GM19023 (cell line): ENCODE results near the gene NBL1.
"Not testable (repeated sequence)": the region's sequence is repeated elsewhere in the genome, so short reads cannot be mapped to it uniquely, and the experiment has no call there.

Experiments
- ATAC-seq: cut with Tn5 transposase; IDR thresholded peaks from one replicate; pipeline ENCODE4 v1.9.1; 2021; ENCODE audit warnings: mild to moderate bottlenecking, moderate library complexity; ENCODE audit not compliant: unreplicated experiment

NBL1 gene

DNA sequence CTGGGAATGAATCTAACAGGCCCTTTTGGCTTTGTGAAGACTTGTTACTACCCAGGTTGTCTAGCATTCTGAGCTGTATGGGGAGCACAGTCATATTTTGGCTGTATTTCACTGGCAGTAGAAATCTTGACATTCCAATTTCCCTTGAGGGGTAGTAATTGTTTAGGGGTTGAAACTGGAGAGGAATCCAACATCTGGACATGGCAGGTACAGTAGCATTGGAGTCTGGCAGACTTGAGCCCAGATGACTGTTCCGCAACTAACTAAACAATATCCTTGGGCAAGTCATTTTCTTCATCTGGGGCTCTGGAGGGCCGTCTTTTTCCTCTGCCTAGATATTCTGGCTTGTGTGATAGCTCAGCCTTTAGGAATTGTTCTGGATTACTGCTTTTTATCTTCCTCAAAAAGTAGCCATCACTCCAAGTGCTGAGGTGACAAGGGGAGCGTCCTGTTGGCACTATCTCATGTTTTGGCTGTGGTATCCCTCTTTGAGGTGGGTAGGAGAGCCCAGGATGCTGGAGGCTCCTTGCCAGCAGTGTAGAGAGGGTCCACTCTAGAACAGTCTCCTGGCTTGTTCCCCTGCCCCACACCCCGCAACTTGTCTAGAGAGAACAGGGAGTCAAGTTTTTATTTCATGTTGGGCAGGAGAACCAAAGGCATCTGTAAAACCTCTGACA, 22.7 kb upstream of the NBL1 start:
- ATAC-seq, result no peak

DNA sequence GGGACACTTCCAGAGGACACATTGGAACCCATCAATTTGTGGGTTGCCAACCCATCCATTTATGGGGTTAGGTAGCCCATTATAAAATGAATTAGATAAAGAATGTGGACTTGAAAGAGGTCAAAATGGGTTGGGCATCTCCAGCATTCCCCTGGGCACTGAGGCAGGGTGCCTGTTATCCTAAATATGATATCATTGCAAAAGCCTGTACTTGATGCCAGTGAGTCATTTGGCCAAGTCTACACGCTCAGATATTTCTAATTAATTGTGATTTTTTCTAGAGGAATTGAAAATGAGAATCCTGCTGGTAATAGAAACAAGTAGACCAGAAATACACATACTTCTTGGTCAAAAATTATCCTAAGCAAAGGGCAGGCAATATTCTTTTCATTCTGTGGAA, 21.9 kb upstream of the NBL1 start:
- no peak for ATAC-seq

DNA sequence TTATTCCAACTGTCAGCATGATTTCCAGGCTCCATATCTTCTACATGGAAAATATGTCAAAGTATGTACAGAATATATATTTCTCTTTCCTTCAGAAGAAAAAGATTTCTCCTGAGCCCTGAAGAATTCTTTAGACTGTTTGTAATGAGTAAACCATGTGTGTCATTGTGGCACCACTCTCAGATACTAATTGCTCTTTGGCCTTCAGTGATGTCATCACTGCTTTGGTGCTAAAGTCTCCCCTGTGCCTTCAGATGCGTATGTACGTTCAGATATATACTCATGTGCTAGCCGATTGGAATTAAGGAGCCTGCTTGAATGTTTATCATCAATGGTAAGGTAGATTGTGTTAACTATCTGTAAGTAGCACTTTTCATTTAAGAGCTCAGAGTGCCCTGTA, 20.6 kb upstream of the NBL1 start:
- no peak for ATAC-seq

DNA sequence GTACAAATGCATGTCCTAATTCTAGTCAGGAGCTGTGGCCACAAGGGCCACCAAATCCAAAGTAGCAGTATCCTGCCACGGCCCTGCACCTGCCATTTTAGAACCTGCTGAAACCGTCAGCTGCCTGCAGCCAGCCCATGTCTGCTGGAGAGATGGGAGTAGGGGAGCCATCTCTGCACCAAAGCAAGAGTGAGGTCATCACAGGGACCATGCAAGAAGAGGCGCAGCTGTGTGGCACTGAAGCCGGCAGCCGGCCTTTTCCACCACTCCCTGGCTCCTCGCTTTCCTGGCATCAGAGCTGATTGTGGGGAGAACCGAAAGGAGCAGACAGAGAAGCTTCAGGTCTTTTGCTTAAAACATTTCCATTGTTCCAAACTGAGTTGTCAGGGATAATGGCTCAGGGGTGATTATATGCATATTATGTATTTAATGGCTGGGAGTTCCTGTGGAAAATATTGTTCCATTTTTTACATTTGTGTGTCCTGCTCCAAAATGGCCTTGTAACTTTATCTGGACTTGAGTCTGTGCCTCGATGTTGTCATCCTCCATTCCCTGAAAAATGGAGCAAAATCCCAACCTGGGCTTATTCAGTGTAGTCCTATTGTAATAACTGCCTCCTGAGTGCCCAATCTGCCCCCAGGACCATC, 18.7 kb upstream of the NBL1 start:
- no peak for ATAC-seq

DNA sequence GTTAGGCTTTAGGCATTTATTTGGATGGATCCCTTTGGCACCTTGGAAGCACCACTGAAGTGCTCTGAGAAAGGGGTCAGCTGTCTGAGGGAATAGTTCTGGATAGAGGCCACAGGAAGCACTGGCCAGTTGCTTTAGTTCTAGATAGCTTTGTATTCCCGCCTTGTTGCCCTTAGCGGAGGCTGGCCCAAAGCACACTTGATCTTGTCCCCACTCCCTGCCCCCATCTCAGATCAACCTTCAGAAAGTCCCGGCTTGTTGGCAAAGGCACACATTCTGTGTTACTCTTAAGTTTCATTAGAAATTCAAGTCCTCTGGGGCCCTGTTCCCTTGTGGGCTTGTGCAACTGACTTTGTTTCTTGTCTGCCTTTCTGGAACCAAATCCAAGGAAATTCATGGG, 15.2 kb upstream of the NBL1 start:
- ATAC-seq, result no peak

DNA sequence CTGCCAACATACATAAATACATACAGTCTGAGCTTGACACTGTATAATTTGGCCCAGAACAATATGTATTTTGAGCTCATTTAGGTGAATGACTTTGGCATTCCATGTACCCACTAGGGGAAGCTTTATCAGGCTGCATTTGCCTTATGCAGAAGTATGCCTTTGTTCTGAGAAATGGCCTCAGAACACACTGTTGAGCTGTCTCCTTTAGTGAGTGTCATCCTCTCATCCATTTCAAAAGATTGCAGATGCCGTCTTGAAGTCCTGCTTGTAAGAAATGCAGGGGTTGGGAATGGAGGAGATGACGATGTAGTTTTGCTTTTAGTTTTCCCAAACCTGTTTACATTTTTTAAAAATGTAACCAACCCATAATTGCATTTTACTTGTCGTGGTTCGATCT, 14.8 kb upstream of the NBL1 start:
- no peak for ATAC-seq

DNA sequence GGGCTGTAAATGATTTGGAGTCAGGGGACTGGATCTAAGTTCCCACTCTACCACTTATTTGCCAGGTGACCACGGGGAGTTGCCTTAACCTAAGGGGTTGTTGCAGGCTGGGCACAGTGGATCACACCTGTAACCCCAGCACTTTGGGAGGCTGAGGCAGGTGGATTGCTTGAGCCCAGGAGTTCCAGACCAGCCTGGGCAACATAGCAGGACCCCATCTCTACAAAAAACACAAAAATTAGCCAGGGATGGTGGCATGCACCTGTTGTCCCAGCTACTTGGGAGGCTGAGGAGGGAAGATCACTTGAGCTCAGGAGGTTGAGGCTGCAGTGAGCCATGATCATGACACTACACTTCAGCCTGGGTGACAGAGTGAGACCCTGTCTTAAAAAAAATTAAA, 13.9 kb upstream of the NBL1 start:
- not testable (repeated sequence) for ATAC-seq

DNA sequence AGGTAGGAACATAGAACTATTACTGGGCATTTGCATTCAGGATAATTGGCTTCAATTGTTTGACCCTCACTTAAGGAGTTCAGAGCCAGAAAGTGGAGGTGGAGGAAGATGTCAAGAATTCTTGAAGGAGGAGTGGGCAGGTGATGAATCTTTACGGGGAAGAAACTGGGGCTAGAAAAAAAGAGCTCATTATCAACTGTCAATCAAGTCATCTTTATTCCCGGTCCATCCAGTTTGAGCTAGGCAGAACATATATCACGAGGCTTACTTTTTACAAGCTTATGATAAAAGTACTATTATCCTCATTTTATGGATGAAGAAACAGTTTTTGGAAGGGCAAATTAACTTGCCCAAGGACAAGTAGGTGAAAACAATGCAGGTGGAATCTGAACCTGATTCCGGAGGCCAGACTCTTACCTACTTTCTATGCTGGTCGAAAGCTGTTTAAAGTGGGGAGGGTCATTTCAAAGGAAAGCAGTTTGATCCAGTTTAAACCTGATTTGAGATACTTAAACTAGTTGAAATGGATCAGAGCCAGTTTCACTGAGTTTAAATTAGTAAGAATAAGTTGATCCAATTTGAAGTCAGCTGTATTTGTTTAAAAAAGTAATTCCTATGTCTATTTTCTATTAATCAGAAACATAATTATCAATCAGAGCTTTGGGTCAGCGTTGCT, 13.3 kb upstream of the NBL1 start:
- no peak for ATAC-seq

DNA sequence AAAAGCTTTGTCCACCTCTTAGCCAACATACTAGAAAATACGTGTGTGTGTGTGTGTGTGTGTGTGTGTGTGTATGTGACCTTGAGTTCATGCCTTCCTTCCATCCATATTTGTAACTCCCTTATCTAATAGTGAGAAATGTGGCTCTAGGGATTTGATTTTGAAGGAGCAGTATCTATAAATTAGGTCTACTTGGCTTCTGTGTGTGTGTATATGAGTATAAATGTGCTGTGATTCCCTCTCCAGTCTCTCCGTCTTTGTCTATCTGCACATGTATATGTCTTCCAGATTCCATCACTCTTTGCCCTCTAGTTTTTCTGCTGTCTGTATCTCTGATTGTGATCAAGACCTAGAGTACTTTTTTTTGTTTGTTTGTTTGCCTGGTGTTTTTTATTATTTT, 11.9 kb upstream of the NBL1 start:
- no peak for ATAC-seq

DNA sequence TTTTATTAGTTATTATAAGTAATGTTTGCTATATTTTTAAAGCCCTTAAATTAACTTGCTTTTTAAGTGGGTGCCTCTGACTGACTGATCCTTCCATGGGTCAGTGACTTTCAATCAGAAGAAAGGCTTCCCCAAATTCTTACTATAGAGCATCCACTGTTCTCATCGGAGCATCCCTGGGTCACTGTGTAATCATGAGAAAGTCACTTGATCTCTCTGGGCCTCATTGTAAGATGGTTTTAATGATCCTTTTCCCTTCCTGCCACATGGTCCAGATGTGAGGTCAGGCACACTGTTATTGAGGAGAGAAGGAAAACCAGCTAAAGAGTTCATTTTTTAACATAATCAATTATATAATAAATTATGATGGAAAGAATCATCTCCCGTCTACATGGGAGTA, 11.0 kb upstream of the NBL1 start:
- ATAC-seq, result no peak

DNA sequence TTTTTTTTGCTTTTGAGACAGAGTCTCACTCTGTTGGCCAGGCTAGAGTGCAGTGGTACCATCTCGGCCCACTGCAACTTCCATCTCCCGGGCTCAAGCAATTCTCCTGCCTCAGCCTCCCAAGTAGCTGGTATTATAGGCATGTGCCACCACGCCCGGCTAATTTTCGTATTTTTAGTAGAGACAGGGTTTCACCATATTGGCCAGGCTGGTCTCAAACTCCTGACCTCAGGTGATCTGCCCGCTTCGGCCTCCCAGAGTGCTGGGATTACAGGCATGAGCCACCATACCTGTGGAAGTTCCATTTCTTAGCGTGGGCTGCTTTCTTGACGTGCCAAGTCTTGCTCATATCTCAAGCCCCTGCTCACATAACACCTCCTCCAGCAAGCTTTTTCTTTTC, 9.0 kb upstream of the NBL1 start:
- not testable (repeated sequence) for ATAC-seq

DNA sequence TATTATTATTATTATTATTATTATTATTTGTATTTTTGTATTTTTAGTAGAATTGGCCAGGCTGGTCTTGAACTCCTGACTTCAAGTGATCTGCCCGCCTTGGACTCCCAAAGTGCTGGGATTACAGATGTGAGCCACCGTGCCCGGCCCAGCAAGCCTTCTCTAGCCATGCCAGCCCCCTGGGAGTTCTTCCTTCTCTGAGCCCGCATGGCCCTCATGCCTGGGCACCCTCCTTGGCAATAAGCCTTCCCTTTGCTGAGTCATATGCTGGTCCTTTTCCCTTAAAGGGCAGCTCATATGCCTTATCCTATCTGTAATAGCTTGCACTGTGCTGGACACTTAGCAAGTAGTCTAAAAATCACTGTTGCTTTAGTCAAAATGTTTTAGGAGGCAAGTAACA, 8.5 kb upstream of the NBL1 start:
- ATAC-seq, result no peak

DNA sequence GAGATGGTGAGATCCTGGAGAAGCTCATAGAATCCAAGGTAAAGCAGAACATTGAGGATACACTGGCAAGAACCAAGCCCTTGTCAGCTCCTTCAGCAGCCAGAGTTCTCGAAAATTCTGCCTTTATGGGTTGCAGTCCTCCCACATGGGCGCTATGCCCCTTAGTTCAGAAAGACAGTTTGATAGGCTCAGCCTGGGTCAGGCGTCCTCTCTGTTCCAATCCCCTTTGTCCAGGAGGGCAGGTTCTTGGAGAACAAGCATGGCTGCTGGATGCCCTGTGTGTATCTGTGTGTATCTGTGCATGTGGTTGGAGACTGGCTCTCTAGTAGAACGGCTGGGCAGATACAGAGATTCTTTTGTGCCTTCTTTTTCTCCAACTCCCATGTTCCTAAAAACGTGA, 8.0 kb upstream of the NBL1 start:
- no peak for ATAC-seq

DNA sequence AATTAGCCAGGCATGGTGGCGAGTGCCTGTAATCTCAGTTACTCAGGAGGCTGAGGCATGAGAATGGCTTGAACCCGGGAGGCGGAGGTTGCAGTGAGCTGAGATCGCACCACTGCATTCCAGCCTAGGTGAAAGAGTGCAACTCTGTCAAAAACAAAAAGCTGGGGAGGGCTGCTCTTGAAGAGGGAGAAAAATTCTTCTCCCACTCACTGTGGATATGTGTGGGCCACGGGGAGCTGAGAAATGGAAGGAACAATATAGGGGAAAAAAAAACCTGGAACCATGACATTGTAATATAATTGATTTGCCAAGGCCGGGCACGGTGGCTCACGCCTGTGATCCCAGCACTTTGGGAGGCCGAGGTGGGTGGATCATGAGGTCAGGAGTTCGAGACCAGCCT, 7.4 kb upstream of the NBL1 start:
- ATAC-seq, result not testable (repeated sequence)

DNA sequence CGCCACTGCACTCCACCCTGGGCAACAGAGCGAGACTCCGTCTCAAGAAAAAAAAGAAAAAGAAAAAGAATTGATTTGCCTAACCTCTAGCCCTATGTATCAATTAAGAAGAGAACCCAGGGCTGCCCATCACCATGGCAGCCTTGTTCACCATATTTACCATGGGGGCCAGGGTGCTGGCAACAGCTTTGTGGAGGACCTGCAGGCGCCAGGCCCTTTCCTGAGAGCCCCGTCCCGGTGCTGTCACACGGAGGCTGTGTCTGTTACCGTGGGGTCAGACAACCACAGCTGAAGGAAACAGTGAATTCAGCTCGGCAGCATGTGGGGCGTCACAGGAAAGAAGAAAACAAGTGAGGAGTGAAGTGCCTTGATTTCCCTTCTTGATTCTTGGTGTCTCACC, 6.5 kb upstream of the NBL1 start:
- ATAC-seq, result no peak

DNA sequence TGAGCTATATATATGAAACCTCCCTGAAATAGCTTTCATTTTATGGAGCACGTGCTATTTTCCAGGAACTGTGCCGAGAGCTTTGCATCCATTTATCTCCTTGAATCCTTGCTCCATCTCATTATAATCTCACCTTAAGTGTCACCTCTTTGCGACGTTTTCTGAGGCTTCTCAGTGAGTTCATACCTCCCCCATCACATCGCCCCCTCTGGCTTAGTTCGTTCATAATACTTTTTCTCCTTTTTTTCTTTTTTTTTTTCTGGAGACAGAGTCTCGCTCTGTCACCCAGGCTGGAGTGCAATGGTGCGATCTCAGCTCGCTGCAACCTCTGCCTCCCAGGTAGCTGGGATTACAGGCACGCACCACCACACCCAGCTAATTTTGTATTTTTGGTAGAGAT, 4.9 kb upstream of the NBL1 start:
- ATAC-seq, result not testable (repeated sequence)

DNA sequence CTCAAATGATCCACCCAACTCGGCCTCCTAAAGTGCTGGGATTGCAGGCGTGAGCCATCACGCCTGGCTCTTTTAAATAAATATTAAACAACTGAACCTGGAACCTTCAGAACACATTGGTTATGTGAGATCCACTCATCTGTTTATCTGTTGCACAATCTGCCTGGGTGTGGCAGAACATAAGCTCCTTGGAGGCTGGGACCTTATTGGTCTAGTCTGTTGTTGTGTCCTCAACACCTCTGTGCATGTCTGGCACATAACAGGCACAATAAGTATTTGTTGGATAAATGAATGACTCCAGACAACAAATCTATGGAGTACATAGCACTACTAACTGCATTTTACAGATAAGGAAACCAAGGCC, 4.1 kb upstream of the NBL1 start:
- ATAC-seq, result no peak

DNA sequence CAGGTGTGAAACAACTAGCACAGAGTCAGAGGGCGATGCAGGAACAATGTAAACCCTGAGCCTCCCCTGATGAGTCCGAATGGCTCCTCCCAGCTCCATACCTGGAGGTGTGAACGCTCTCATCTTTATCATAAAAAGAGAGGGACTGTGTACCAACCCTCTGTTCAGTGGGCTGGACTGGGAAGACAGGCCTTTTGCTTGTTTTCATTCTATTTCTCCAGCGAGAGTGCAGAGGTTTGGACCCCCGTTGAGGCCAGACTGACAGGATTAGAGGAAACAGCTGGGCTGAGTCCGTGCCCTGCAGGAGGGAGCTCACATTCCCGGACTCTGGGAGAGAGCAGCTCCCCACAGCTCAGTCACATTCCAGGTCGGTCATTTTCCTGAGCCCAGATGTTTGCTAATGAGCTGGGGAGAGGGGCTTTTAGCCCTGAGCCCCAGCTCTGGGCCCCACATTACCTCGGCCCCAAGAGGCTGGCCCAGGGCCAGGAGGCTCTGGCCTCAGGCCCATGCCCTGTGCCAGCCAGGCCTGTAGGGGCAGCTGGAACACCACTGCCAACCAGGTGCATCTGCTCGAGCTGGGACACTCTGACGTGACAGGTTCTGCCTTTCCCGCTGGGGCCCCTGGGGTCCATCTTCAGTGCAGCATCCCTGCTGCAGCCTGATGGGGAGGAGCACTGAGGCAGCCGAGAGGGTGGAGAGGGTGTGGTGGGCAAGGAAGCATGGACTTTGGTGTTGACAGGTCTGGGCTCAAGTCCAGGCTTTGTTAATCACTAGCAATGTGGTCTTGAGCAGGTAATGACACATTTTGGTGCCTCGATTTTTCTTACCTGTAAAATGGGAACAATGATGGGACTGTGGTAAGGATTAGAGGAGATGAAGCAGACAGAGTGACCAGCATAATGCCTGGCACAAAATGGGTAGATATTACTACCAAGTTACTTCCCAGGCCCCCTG, 3.5 kb upstream of the NBL1 start:
- ATAC-seq, result no peak

DNA sequence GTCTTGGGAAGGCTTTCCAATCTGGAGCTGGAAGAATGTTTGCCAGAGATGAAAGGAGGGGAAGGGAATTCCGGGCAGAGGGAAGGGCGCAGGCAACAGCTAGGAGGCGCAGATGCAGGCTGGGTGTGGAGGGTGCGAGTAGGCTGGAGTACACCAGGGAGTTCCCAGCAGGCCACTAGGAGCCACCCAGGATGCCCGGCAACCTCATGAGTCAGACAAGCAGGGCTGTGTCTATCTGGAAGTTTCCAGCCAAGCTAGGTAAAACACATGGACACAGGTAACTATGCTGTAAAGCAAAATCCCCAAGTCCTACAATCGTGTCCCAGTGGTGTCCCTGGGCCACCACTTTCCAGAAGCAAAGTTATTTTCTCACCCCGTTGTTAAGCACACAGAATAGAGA, 990 bp upstream of the NBL1 start:
- no peak for ATAC-seq

DNA sequence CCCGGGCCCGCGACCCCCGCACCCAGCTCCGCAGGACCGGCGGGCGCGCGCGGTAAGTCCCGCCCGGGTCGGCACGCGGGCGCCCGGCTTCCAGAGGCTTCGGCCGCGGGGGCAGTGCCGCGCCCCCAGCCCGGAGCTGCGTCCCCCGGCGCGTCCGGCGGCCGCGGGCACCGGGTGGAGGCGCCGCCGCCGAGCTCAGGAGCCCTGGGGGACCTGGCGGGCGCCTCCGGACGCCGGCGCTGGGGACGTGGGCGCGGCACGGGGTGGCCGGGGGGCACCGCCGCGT, 227 bp downstream of the NBL1 start:
- ATAC-seq, result no peak

DNA sequence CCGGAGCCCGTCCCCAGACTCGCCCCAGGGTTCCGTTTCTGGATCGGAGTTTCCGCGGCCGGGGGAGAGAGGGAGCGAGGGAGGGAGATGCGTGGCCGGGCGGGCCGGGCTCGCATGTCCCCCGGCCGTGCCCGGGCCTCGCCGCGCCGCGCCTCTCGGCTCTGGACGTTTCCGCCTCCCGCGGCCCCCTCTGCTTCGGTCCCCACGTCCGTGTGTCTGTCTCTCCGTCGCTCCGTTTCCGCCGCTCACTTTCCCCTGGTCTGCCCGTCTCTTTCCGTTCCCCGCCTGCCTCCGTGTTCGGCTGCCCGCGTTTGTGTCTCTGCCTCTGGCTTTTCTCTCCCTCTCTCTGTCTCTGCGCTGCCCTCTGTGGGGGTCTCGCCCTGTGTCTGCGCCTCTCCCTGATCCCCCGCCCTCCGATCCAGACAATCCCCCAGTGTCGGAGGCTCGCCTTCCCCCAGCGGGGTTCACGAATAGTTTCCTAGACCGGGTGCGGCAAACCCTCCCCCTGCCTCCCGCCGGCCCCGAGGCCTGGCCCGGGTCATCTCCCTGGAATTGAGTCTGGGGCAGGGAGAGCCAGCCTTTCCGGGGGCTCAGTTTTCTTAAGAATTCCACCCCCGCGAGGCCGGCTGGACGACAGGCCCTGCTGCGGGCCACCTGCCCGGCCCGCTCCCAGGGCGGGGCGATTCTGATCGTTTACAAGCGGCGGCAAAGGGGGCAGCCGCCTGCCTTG, 735 bp downstream of the NBL1 start:
- no peak for ATAC-seq
